SH-SY5Y (cell line): ENCODE measurements around the gene TMEM221.

Experiments used
- GATA2 ChIP-seq: IDR thresholded peaks from 2 replicates; pipeline ENCODE4 v1.6.1; 2011; ENCODE audit warnings: mild to moderate bottlenecking, low read depth, low read length
- GATA3 ChIP-seq: IDR thresholded peaks from 2 replicates; pipeline ENCODE4 v1.6.1; 2011; ENCODE audit warnings: low read depth, mild to moderate bottlenecking, low read length, moderate library complexity

- no peak for TF ChIP-seq GATA2
- no peak for TF ChIP-seq GATA3
These were observed 20.6 kb upstream of the TMEM221 start for GRCh38 chr19:17469092-17469480.
